GM12878 (cell line): ENCODE results near the gene MAPK8IP1. TPM values are rescaled to one million over a fixed set of nuclear protein-coding genes. Genes with fewer than 3 reads are reported as not detected.

ENCODE experiments used
- ATAC-seq: fragments of 200-7000 bp; cut with Tn5 transposase; 3 replicates; pipeline ENCODE4 v1.9.1; 2020; ENCODE audit warnings: mild to moderate bottlenecking, moderate library complexity
- BruUV-seq: library from RNA; stranded (reverse); fragments of 400-500 nt; replicated peaks from 2 replicates; lab custom pipeline; 2021; lab: Mats Ljungman, UMichigan
- CTCF ChIA-PET: fragments of 300-600 bp; sonication (Branson Sonifier 250); formaldehyde crosslinking; extraction: SDS; loops from one replicate; lab custom pipeline; 2021; ENCODE audit warnings: inconsistent platforms; lab: Yijun Ruan, JAX
- POLR2A ChIA-PET: fragments of 350-600 bp; formaldehyde crosslinking; extraction: SDS; loops from one replicate; lab custom pipeline; 2021; ENCODE audit warnings: inconsistent platforms; lab: Charles Lee
- RAD21 ChIA-PET: fragments of 300-600 bp; sonication (Branson Sonifier 250); formaldehyde crosslinking; loops from one replicate; lab custom pipeline; 2023; ENCODE audit warnings: antibody characterized with exemption; ENCODE audit not compliant: unreplicated experiment; lab: Charles Lee
- SMC1A ChIA-PET: fragments of 300-600 bp; sonication (Branson Sonifier 250); formaldehyde crosslinking; loops from one replicate; lab custom pipeline; 2023; ENCODE audit not compliant: unreplicated experiment, uncharacterized antibody; lab: Charles Lee
- DNase-seq: peaks from one replicate; pipeline ENCODE4 v3.0.0-alpha.2; 2011; ENCODE audit warnings: low read depth, low spot score
- FAIRE-seq: peaks from 3 replicates; lab custom pipeline; 2011; peaks lifted over from hg19 to GRCh38; lab: Jason Lieb, UNC
- H2AFZ ChIP-seq: 2 replicates; pipeline ENCODE4 v1.6.0; 2011; ENCODE audit warnings: low read depth, low read length, control low read depth; ENCODE audit not compliant: control insufficient read depth
- H3K27ac ChIP-seq: 2 replicates; pipeline ENCODE4 v1.5.1; 2011; ENCODE audit warnings: control low read depth; ENCODE audit not compliant: control insufficient read depth, insufficient read depth
- H3K27me3 ChIP-seq, 2 experiments: replicated peaks in 1 of 2; 2 replicates each; pipeline versions ENCODE4 v1.6.0 to v1.6.1; 2011; ENCODE audit warnings: low read length in 1 of 2; ENCODE audit not compliant: control insufficient read depth in 2 of 2, insufficient read depth in 2 of 2
- H3K36me3 ChIP-seq, 2 experiments: 2 replicates each; pipeline ENCODE4 v1.5.1; 2011; ENCODE audit warnings: low read length in 1 of 2; ENCODE audit not compliant: control insufficient read depth in 2 of 2, insufficient read depth in 2 of 2
- H3K4me1 ChIP-seq: 2 replicates; pipeline ENCODE4 v1.6.1; 2011; ENCODE audit warnings: mild to moderate bottlenecking, low read length, moderate library complexity, mixed read lengths; ENCODE audit not compliant: control insufficient read depth, insufficient read depth
- H3K4me2 ChIP-seq: 2 replicates; pipeline ENCODE4 v1.6.0; 2011; ENCODE audit warnings: control low read depth; ENCODE audit not compliant: control insufficient read depth, insufficient read depth
- H3K4me3 ChIP-seq: fragments of 200-600 bp; sonication (generic); 2 replicates; pipeline ENCODE4 v1.5.1; 2016
- H3K79me2 ChIP-seq: 2 replicates; pipeline ENCODE4 v1.6.0; 2011; ENCODE audit warnings: low read length; ENCODE audit not compliant: control insufficient read depth, insufficient read depth
- H3K9ac ChIP-seq: 2 replicates; pipeline ENCODE4 v1.8.0; 2011; ENCODE audit warnings: low read length, control low read depth, mixed read lengths; ENCODE audit not compliant: control insufficient read depth, insufficient read depth
- H3K9me3 ChIP-seq: replicated peaks from 3 replicates; pipeline ENCODE4 v1.5.1; 2011; ENCODE audit warnings: mild to moderate bottlenecking, low read length; ENCODE audit not compliant: control insufficient read depth, insufficient read depth
- H4K20me1 ChIP-seq: 2 replicates; pipeline ENCODE4 v1.6.0; 2011; ENCODE audit not compliant: control insufficient read depth, insufficient read depth
- BRCA1 ChIP-seq: IDR thresholded peaks from 2 replicates; pipeline ENCODE4 v1.6.1; 2011; ENCODE audit warnings: low read depth, low read length, improper control_type of control experiment
- CEBPB ChIP-seq, 2 experiments: fragments of 150-350 bp in 1 of 2; IDR thresholded peaks; 2 replicates each; pipeline ENCODE4 v1.6.1; 2012 to 2014; ENCODE audit warnings: low read depth in 2 of 2, low read length in 2 of 2, borderline replicate concordance in 1 of 2, inconsistent platforms in 1 of 2
- EGR1 ChIP-seq, 2 experiments: IDR thresholded peaks; 1 replicate in 1 of 2; 2 replicates in 1 of 2; pipeline ENCODE4 v1.6.1; 2011 to 2012; ENCODE audit warnings: low read depth in 2 of 2, low read length in 2 of 2, borderline replicate concordance in 1 of 2, mild to moderate bottlenecking in 1 of 2, moderate library complexity in 1 of 2
- ESRRA ChIP-seq: IDR thresholded peaks from 2 replicates; pipeline ENCODE4 v1.6.1; 2012; ENCODE audit warnings: mild to moderate bottlenecking, low read length, improper control_type of control experiment
- HDAC2 ChIP-seq: fragments of 200-600 bp; sonication (generic); IDR thresholded peaks from 2 replicates; pipeline ENCODE4 v1.6.1; 2017
- KLF5 ChIP-seq: fragments of 450-650 bp; IDR thresholded peaks from 2 replicates; pipeline ENCODE4 v1.6.1; 2014; ENCODE audit warnings: mild to moderate bottlenecking; ENCODE audit not compliant: partially characterized antibody
- MXI1 ChIP-seq: fragments of 150-350 bp; IDR thresholded peaks from 2 replicates; pipeline ENCODE4 v1.6.1; 2011; ENCODE audit warnings: low read depth, mild to moderate bottlenecking, inconsistent platforms, low read length, improper control_type of control experiment
- NRF1 ChIP-seq: conservative IDR thresholded peaks from 2 replicates; pipeline ENCODE4 v1.6.1; 2011; ENCODE audit warnings: mild to moderate bottlenecking, low read depth, low read length, improper control_type of control experiment
- SREBF1 ChIP-seq: IDR thresholded peaks from 2 replicates; pipeline ENCODE4 v1.6.1; 2012; ENCODE audit warnings: mild to moderate bottlenecking, low read length
- STAT3 ChIP-seq: IDR thresholded peaks from 2 replicates; pipeline ENCODE4 v1.6.1; 2011; ENCODE audit warnings: low read depth, low read length, improper control_type of control experiment
- ZNF622 ChIP-seq: fragments of 450-650 bp; IDR thresholded peaks from 2 replicates; pipeline ENCODE4 v1.6.1; 2017; ENCODE audit warnings: mild to moderate bottlenecking, inconsistent platforms
- ZZZ3 ChIP-seq: IDR thresholded peaks from 2 replicates; pipeline ENCODE4 v1.6.1; 2011; ENCODE audit warnings: low read depth; ENCODE audit not compliant: control insufficient read depth, insufficient read length
- WGBS: methylation state at CpG from one replicate; pipeline ENCODE4 v1.1.6; 2016; ENCODE audit warnings: low lambda C conversion rate; ENCODE audit not compliant: insufficient replicate concordance, insufficient coverage; ENCODE audit errors: missing lambda C conversion rate; 5-methylcytosine and 5-hydroxymethylcytosine counted together
- in situ Hi-C: fragments of 300-500 bp; cut with MboI; formaldehyde crosslinking; loops from 9 replicates; pipeline ENCODE4 v1.14.3; 2018; ENCODE audit warnings: mixed read lengths
- intact Hi-C: fragments of 100-400 bp; cut with micrococcal nuclease; formaldehyde crosslinking; loops from one replicate; pipeline ENCODE4 v1.14.2; 2022; ENCODE audit not compliant: unreplicated experiment
- polyA plus RNA-seq, 11 experiments: library from polyadenylated mRNA; depleted of rRNA in 4 of 11; unstranded in 6 of 11; stranded (reverse) in 5 of 11; fragments of >200 nt; fragmentation: Nextera tagmentation in 4 of 11; fragmentation: Illumina TruSeq in 1 of 11; extraction: Ambion mirVana in 4 of 11; extraction: Trizol in 1 of 11; gene quantifications; 1 replicate in 1 of 11; 2 replicates in 10 of 11; pipeline versions ENCODE4 v1.2.1 to v1.2.3, GENCODE V29; 2011 to 2016; ENCODE audit warnings: inconsistent platforms in 2 of 11, missing spikeins in 2 of 11, low read depth in 1 of 11
- total RNA-seq, 4 experiments: library from RNA; depleted of rRNA in 3 of 4; stranded (reverse); fragments of >200 nt in 3 of 4; fragmentation: Illumina TruSeq in 1 of 4; extraction: Trizol in 1 of 4; gene quantifications; 2 replicates each; pipeline versions ENCODE4 v1.2.1 to v1.2.3, GENCODE V29; 2013 to 2021
- TF ChIP-seq, protein P1 (sequence below): fragments of 450-650 bp; conservative IDR thresholded peaks from 2 replicates; pipeline ENCODE4 v1.6.1; 2017; ENCODE audit warnings: mild to moderate bottlenecking, moderate library complexity

MAPK8IP1 gene
- total and polyA plus RNA-seq, 10 of the 15 experiments (the other 5 are each of a cell fraction or from before 2014, with no cell fraction given): 0.04 to 0.44 (median 0.11) TPM; not detected in 2

DNA sequence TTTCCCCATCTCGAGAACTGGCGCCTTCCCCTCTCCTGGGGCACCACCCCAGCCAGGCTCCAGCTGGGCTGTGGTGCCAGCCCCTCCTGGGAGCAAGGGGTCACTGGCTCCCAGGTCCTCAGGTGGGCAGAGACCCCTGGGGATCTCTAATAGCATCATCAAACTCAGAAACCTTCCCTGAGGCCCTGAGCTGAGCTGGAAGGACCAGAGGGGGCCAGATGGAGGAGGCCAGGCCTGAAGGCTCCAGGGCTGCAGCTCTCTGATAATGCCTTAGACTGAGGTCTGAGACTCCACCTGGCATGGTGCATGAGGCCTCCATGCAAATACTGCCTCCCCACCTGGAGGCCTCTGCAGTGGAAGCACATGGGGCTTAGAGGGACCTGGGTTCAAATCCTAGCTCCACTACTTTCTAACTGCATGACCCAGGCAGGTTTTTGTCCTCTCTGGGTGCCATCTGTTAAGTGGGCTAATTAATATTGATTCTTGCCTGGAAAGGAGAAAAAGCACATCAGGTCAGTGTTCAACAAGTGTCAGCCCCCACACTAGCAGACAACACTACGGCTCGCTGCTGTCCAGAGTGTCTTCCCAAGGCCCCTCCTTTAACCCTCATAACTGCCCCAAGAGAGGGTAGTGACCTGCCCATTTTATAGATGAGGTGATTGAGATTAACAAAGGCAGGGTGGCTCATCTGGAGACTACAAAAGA, 1.5 kb downstream of the MAPK8IP1 start:
- BruUV-seq: no TSS peak
- DNase-seq: no peak

More for the DNA sequence above, 1.5 kb downstream of the MAPK8IP1 start:
- RAD21 ChIA-PET: no interaction called here
- no peak overlapping the region for H3K9ac ChIP-seq
- no peak overlapping the region for H2AFZ ChIP-seq
- no peaks in the 10 kb centered on the region for H3K9me3 ChIP-seq
- intact Hi-C loops: no loop called here
- WGBS: 90% methylated on average over 4 of the region's 4 CpGs
- H3K79me2 ChIP-seq: no peaks in the 10 kb centered on the region
- no peak overlapping the region for H3K4me3 ChIP-seq
- no peaks in the 10 kb centered on the region for H3K36me3 ChIP-seq
- no peak overlapping the region for H3K4me2 ChIP-seq
- FAIRE-seq (no peak), ATAC-seq (no peak)
- in situ Hi-C loops: no loop called here
- TF ChIP-seq NRF1 (no peak), HDAC2 (no peak), KLF5 (no peak), EGR1 (IDR thresholded peaks at IDR 0.05; ENCODE audit: borderline replicate concordance in 1 of 2, low read depth in 2 of 2, low read length in 2 of 2) (no peak), BRCA1 (no peak), ZNF622 (no peak), ZZZ3 (no peak), SREBF1 (no peak), MXI1 (no peak), ESRRA (no peak), STAT3 (no peak), CEBPB (IDR thresholded peaks at IDR 0.05; ENCODE audit: borderline replicate concordance in 1 of 2, low read depth in 2 of 2, low read length in 2 of 2) (no peak)
- TF ChIP-seq, protein P1, sequence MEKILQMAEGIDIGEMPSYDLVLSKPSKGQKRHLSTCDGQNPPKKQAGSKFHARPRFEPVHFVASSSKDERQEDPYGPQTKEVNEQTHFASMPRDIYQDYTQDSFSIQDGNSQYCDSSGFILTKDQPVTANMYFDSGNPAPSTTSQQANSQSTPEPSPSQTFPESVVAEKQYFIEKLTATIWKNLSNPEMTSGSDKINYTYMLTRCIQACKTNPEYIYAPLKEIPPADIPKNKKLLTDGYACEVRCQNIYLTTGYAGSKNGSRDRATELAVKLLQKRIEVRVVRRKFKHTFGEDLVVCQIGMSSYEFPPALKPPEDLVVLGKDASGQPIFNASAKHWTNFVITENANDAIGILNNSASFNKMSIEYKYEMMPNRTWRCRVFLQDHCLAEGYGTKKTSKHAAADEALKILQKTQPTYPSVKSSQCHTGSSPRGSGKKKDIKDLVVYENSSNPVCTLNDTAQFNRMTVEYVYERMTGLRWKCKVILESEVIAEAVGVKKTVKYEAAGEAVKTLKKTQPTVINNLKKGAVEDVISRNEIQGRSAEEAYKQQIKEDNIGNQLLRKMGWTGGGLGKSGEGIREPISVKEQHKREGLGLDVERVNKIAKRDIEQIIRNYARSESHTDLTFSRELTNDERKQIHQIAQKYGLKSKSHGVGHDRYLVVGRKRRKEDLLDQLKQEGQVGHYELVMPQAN: no peak
- no peaks in the 10 kb centered on the region for H3K4me1 ChIP-seq
- H3K27me3 ChIP-seq: no peaks in the 10 kb centered on the region
- H4K20me1 ChIP-seq: peaks cover 3% of the 10 kb centered on the region; the same call in 1 of the 2 replicates
- CTCF ChIA-PET: no interaction called here
- H3K27ac ChIP-seq: no peak overlapping the region
- SMC1A ChIA-PET: interaction anchor here (0.9 kb wide), 1 partner anchor 45 kb away, joined by 3 read pairs; no protein-coding TSS in a partner anchor
- POLR2A ChIA-PET: no interaction called here
